ENCODE results near the gene DYNLT2B.

DNA sequence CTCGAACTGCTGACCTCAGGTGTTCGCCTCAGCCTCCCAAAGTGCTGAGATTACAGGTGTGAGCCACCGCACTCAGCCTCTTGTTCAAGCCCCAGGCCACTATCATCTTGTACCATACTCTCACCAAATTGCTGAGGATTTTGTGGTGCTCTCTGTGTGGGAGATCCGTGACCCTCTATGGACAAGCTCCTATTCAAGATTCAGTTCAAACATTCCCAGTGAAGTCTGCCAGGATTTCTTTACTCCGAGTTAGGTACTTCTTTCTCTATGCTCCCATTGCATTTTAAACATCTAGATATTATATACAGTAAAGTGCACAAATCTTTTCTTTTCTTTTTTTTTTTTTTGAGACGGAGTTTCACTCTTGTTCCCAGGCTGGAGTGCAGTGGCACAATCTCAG is 21.0 kb upstream of the DYNLT2B start:
- TF ChIP-seq, protein P1, sequence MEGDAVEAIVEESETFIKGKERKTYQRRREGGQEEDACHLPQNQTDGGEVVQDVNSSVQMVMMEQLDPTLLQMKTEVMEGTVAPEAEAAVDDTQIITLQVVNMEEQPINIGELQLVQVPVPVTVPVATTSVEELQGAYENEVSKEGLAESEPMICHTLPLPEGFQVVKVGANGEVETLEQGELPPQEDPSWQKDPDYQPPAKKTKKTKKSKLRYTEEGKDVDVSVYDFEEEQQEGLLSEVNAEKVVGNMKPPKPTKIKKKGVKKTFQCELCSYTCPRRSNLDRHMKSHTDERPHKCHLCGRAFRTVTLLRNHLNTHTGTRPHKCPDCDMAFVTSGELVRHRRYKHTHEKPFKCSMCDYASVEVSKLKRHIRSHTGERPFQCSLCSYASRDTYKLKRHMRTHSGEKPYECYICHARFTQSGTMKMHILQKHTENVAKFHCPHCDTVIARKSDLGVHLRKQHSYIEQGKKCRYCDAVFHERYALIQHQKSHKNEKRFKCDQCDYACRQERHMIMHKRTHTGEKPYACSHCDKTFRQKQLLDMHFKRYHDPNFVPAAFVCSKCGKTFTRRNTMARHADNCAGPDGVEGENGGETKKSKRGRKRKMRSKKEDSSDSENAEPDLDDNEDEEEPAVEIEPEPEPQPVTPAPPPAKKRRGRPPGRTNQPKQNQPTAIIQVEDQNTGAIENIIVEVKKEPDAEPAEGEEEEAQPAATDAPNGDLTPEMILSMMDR (IDR thresholded peaks at IDR 0.05; ENCODE audit: poor library complexity, severe bottlenecking): no peak
- no peak for TF ChIP-seq EZH2 (IDR thresholded peaks at IDR 0.05; ENCODE audit: borderline replicate concordance, insufficient read depth, low read length, poor library complexity, severe bottlenecking)
- no peak for TF ChIP-seq POLR2AphosphoS5 (IDR thresholded peaks at IDR 0.05)
- TF ChIP-seq EP300 (conservative IDR thresholded peaks at IDR 0.05; ENCODE audit: poor library complexity, severe bottlenecking): no peak
- TF ChIP-seq, protein P2, sequence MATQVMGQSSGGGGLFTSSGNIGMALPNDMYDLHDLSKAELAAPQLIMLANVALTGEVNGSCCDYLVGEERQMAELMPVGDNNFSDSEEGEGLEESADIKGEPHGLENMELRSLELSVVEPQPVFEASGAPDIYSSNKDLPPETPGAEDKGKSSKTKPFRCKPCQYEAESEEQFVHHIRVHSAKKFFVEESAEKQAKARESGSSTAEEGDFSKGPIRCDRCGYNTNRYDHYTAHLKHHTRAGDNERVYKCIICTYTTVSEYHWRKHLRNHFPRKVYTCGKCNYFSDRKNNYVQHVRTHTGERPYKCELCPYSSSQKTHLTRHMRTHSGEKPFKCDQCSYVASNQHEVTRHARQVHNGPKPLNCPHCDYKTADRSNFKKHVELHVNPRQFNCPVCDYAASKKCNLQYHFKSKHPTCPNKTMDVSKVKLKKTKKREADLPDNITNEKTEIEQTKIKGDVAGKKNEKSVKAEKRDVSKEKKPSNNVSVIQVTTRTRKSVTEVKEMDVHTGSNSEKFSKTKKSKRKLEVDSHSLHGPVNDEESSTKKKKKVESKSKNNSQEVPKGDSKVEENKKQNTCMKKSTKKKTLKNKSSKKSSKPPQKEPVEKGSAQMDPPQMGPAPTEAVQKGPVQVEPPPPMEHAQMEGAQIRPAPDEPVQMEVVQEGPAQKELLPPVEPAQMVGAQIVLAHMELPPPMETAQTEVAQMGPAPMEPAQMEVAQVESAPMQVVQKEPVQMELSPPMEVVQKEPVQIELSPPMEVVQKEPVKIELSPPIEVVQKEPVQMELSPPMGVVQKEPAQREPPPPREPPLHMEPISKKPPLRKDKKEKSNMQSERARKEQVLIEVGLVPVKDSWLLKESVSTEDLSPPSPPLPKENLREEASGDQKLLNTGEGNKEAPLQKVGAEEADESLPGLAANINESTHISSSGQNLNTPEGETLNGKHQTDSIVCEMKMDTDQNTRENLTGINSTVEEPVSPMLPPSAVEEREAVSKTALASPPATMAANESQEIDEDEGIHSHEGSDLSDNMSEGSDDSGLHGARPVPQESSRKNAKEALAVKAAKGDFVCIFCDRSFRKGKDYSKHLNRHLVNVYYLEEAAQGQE (IDR thresholded peaks at IDR 0.05; ENCODE audit: borderline replicate concordance): no peak
- TF ChIP-seq RAD21 (conservative IDR thresholded peaks at IDR 0.05): no peak
- TF ChIP-seq TAF1 (IDR thresholded peaks at IDR 0.05; ENCODE audit: low read depth): no peak
